GM21515 (cell line): ENCODE measurements around the gene SH3RF2.
"Not testable (repeated sequence)": the region's sequence is repeated elsewhere in the genome, so short reads cannot be mapped to it uniquely, and the experiment has no call there.

Experiments used
- ATAC-seq: cut with Tn5 transposase; IDR thresholded peaks from one replicate; pipeline ENCODE4 v1.9.1; 2021; ENCODE audit not compliant: unreplicated experiment

SH3RF2 gene

DNA sequence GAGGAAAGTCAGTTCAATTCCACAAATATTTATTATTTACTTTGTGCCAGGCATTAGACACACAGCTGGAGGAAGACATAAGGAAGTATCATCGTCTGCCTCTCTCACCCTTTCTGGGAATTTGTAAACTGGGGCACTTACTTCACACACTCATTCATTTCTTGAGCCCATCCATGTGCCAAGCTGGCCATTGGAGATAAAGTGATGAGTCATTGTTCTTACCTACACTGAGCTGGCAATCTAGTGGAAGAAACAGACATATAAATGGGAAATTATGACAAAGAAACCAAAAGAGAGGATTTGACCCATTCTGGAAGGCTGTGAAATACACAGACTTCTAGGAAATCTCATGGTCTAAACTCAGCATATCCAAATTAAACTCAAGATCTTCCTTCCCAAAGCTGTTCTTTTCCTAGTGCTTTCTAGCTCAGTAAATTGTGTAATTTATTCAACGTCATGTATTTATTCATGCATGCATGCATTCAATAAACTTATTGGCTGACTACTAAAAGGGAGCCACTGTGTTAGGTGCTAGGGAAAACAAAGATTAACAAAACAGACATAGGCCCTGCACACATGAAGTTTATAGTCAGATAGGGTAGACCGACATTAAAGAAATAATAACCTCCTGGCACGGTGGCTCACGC is 65.3 kb downstream of the SH3RF2 start:
- no peak for ATAC-seq

DNA sequence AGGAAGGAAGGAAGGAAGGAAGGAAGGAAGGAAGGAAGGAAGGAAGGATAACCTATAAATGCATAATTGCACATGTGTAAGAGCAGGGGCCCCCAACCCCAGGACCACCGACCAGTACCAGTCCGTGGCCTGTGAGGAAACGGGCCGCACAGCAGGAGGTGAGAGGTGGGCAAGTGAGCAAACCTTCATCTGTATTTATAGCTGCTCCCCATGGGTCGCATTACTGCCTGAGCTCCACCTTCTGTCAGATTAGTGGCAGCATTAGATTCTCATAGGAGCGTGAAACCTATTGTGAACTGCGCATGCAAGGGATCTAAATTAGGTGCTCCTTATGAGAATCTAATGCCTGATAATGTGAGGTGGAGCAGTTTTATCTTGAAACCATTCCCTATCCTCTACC is 66.1 kb downstream of the SH3RF2 start:
- no peak for ATAC-seq

DNA sequence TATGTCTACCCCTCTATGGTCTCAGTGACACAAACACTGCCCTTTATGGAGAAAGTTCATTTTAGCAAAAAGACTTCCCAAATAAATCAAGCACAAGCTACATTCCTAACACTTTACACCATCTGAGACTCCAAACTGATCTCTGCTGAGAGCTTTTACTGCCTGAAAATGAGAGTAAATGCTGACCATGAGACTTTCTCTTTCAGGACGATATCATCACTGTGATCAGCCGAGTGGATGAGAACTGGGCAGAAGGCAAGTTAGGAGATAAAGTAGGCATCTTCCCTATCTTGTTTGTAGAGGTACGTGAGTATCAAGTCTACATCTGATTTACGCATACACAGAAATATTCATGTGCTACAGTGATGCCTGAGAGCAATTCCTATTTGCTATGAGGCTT is 67.5 kb downstream of the SH3RF2 start:
- no peak for ATAC-seq

- ATAC-seq, result no peak
Observed at GRCh38 chr5:146005264-146005663, 68.9 kb downstream of the SH3RF2 start.

- ATAC-seq, result no peak
Observed at GRCh38 chr5:146005723-146006122, 69.3 kb downstream of the SH3RF2 start.

DNA sequence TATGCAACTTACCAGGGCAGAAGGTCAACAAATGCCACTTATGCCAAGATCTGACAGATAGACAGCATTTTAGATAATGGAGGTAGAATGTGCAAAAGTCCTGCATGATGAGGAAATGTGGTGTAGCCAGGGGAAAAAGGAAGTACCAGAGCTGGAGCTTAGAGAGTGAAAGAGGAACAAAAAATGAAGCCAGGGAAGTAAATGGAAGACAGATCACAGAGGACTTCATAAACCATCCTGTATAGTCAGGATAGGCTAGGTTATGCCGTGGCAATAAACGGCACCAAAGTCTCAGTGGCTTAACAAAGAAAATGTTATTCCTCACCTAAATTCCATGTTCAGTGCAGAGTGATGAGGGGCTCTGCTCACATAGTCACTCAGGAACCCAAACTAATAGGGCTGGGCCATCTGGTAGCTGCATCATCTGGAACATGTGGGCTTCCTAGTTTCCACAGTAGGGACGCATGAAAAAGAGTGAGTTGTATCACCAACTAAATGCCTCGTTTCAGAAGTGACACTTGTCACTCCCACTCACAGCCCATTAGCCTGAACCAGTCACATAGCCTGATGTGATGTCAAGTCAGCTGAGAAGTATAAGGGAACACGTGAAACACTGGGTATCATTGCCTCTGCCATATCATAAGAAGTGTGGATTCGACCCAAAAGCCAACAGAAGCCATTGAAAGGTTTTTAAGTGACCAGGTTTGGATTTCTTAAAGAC is 70.3 kb downstream of the SH3RF2 start:
- ATAC-seq, result no peak

DNA sequence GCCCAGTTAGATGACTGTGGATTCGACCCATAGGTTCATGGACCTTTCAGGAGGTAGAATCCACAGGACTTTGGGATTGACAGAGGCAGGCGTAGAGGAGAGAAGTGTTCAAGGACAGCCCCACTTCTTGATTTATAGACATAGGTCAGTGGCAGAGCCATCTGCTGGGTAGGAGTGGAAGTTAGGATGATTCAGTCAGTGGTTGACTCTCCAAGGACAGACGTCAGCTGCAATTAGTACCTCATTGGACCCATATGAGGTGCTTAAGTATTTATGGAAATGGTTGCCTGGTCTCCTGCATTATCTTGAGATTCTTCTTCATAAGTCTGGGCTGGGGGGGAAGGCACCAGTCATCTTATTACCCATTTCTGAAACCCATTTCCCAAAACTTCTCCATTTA is 70.9 kb downstream of the SH3RF2 start:
- no peak for ATAC-seq

- no peak for ATAC-seq
Observed at GRCh38 chr5:146007989-146008388, 71.6 kb downstream of the SH3RF2 start.

DNA sequence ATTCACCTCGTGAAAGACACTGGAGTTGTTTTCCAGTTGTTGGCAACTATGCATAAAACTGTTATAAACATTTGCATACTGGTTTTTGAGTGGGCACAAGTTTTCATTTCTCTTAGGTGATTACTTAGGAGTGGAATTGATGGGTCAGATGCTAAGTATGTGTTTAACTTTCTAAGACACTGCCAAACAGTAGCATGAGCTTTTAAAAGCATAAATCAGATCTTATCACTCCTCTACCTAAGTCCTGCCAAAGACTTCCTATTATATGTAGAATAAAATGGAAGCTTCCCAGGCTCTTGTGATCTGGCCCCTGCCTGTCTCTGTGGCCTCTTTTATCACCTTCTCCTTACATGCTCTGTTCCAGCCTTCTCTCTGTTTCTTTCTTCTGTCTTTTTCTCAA is 72.6 kb downstream of the SH3RF2 start:
- ATAC-seq, result no peak

GRCh38 chr5:146010447-146010846 is 74.1 kb downstream of the SH3RF2 start:
- ATAC-seq, result not testable (repeated sequence)

- no peak for ATAC-seq
Observed at GRCh38 chr5:146013761-146014160, 77.4 kb downstream of the SH3RF2 start.

GRCh38 chr5:146015001-146015400 is 78.6 kb downstream of the SH3RF2 start:
- ATAC-seq, result no peak

DNA sequence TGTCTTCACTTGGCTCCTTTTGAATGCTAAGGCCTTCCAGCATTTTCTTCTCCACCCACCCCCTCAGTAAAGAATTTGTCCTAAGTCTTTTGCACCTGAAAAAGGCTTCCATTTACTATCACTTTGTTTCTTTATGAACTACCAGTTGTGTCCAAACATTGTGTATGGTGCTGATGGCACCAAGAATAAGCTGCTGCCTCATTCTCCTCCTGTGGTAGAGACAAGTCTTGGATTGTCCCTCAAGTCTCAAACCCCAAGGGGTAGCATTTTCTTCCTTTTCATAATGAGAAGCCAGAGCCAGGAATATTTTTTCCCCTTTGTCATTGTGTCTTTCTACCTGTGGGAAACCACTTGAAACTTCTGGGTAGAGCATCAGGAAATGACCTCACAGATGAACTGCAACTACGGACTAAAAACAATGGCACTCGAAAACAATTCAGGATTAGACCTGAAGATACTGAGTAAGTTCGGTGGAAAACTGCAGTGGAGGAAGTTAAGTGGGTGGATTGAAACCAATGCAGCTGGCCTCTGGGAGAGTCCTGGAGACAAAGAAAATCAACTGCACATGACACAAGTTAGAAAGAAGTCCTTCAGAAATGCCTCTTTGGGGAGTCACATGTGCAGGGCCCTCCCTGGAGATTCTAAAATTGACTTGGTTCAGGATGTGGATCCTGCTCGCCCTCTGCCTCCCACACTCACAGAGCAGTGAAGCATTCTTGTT is 80.5 kb downstream of the SH3RF2 start:
- no peak for ATAC-seq

- no peak for ATAC-seq
Observed at GRCh38 chr5:146018514-146019375, 82.4 kb downstream of the SH3RF2 start.

- no peak for ATAC-seq
Observed at GRCh38 chr5:146020100-146020499, 83.7 kb downstream of the SH3RF2 start.

DNA sequence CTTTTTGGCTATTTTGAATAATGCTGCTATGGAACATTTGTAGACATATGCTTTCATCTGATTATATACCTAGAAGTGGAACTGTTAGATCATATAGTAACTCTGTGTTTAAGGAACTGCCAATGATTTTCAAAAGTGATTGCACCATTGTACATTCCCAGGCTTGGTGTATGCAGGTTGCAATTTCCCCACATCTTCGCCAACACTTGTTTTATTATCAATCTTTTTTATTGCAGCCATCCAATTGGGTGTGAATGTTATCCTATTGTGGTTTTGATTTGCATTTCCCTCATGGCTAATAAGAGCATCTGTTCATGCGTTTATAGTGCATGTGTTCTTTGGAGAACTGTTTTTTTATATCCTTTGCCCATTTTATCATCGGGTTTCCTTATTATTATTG is 87.7 kb downstream of the SH3RF2 start:
- ATAC-seq, result no peak

DNA sequence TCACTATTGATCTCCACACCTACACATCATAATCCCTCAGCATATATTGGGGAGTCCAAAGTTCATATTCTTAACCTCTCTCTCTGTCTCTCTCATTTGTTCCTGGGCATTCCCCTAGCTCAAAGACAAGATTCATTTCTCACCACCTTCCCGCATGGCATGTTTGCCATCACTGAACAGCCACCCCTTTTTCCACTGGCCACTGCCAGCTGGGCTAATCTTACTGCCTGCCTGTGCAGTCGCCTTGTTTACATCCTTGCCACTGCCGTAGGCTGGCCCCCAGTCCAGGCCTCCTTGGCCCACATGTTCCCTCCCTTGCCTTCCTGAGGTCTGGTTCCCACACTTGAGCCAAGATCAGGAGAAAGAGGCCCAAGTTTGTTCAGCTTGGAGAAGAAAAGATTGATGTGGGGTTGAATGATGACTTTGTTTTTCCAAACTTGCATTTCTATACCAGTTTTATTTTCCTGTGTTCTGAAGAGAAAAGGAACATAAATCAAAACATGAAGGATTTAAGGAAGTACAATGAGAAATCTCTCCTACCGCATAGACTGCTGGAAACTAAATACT is 88.8 kb downstream of the SH3RF2 start:
- ATAC-seq, result no peak

GRCh38 chr5:146025681-146026080 is 89.3 kb downstream of the SH3RF2 start:
- no peak for ATAC-seq

- no peak for ATAC-seq
Observed at GRCh38 chr5:146026307-146027010, 90.1 kb downstream of the SH3RF2 start.

GRCh38 chr5:146027751-146028150 is 91.4 kb downstream of the SH3RF2 start:
- no peak for ATAC-seq
